GM18508 (cell line): ENCODE data around the gene POU2F3.
"Not testable (repeated sequence)": the region's sequence is repeated elsewhere in the genome, so short reads cannot be mapped to it uniquely, and the experiment has no call there.

ENCODE experiments used
- ATAC-seq: cut with Tn5 transposase; IDR thresholded peaks from one replicate; pipeline ENCODE4 v1.9.1; 2021; ENCODE audit warnings: moderate number of reproducible peaks; ENCODE audit not compliant: insufficient read depth, unreplicated experiment

POU2F3 gene

DNA sequence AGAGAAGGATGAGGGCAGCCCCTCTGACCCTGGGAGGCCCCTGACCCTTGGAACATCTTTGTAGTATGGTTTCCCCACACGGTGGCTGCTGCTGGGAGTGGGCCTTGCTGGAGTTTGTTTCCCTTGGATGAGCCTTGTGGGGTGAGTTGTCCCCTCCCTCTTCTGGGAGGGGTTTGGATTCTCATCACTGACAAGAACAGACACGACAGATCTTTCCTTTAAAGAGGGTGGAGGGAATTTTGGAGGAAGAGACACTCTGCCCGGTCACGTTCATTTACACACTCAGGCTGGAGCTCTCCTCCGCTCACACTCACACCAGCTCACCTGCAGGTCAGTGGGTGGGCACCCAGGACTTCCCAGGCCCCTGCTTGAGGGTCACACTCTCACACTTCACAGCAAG lies 31.7 kb downstream of the POU2F3 start:
- ATAC-seq, result no peak

GRCh38 chr11:120272303-120272702 lies 32.4 kb downstream of the POU2F3 start:
- ATAC-seq, result no peak

DNA sequence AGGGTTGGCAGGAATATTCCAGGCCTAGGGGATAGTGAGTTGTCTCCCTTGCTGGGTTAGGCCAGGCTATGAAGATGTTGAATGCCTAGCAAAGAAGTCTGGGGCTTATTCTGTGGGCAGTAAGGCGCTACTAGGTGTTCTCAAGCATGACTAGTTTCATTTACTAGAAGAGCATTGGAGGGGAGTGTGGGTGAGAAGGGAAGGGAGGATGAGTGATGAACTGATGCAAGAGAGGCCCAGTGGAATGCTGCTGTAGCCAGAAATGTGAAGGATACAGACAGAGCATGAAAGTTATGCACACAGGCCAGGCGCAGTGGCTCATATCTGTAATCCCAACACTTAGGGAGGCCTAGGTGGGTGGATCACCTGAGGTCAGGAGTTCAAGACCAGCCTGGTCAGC lies 33.5 kb downstream of the POU2F3 start:
- no peak for ATAC-seq

DNA sequence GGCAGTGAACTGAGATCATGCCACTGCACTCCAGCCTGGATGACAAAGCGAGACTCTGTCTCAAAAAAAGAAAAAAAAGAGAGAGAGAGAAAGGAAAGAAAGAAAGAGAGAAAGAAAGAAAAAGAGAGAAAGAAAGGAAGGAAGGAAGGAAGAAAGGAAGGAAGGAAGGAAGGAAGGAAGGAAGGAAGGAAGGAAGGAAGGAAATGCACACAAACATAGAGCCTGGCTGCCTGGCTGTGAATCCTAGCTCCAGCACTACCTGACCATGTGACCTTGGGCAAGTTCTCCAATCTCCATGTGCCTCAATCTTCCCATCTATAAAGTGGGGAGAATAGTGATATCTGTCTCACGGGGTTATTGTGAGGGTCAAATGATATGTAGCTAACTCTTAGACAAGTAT lies 34.0 kb downstream of the POU2F3 start:
- not testable (repeated sequence) for ATAC-seq

DNA sequence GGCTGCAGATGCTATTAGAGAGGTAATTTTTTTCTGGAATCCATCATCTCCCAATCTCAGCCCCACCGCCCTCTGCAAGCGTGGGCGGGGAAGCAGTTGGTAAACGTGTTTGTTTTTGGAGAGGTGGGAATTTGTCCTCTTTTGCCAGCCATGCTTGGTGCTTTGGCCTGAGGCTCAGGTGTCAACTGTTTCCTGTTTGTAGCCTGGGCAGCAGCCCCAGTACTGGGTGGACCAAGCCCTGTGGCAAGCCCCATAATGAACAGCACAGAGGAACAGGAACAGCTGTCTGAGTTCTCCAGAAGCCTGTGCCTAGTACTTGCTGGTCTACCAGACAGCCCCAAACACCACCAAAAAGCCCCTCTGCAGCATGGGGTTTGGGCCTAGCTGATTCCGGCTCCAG lies 39.6 kb downstream of the POU2F3 start:
- ATAC-seq, result no peak

- no peak for ATAC-seq
These were observed 40.7 kb downstream of the POU2F3 start for GRCh38 chr11:120280600-120281051.

- no peak for ATAC-seq
These were observed 41.3 kb downstream of the POU2F3 start for GRCh38 chr11:120281143-120281795.

GRCh38 chr11:120283124-120283523 lies 43.2 kb downstream of the POU2F3 start:
- no peak for ATAC-seq

- no peak for ATAC-seq
These were observed 44.3 kb downstream of the POU2F3 start for GRCh38 chr11:120284272-120284671.

DNA sequence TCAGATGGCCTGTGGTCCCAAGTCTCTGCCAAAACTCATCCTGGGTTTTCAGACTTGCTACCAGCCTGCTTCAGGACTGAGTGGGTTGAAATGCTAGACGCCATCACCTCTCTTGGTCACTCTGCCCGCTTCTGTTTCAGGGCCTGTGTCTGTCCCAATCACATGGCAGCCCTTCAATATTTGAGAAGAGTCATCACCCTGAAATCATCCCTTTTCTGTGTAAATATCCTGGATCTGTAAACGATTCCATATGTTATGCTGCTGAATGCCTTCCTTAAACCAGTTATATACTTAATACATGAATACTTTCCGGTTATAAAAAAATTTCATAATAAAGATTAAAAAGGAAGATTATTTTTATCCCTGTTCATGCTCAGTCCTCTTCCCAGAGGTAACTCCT lies 45.3 kb downstream of the POU2F3 start:
- ATAC-seq, result no peak

- ATAC-seq, result no peak
These were observed 48.1 kb downstream of the POU2F3 start for GRCh38 chr11:120288021-120288420.

- no peak for ATAC-seq
These were observed 49.5 kb downstream of the POU2F3 start for GRCh38 chr11:120289426-120289825.

GRCh38 chr11:120290956-120291355 lies 51.0 kb downstream of the POU2F3 start:
- ATAC-seq, result no peak

GRCh38 chr11:120293038-120293800 lies 53.3 kb downstream of the POU2F3 start:
- no peak for ATAC-seq

DNA sequence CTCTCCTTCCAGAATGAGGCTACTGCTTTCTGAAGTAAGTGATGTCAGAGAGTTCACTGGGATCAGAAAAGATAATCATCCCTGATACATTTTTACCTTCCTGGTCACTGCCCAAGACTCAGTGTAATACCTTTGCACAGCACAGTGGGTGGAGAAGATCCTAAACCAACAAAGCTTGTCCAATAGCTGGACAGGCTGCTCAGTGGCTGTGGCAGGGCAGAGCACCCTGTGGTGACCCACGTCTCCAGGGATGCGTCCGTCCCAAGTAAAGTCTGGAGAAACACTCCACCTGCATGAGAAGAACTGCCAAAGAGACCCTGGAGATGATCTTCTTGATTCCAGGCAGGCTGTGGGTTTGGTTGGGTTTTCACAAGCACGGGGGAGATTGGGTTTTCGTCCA lies 54.2 kb downstream of the POU2F3 start:
- no peak for ATAC-seq

DNA sequence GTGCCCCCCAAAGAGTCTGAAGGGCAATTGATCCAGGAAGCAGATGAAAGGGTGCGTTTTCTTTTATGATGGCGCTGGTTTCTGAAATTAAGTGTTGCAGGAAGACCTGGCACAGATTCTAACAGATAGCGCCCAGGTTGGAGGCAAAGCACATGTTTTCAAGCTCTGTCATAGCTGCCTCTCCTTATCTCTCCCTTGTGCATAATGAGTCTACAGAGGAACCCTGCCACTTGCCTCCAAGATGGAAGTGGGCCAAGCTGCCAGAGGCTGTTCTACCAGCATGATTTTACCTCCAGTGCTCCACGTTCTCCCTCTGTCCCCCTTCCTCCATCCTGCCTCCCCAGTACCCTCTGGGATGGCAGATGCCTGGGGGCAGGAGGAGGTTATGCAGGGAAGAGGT lies 55.2 kb downstream of the POU2F3 start:
- ATAC-seq, result no peak

DNA sequence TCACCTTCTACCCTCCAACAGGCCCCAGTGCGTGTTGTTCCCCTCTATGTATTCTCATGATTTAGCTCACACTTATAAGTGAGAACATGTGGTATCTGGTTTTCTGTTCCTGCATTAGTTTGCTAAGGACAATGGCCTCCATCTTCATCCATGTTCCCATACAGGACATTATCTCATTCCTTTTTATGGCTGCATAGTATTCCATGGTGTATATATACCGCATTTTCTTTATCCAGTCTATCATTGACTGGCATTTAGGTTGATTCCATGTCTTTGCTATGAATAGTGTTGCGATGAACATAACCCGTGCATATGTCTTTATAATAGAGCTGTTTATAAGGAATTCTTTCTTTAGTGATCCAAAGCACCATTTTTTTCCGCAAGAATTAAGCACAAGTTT lies 56.6 kb downstream of the POU2F3 start:
- ATAC-seq, result no peak

GRCh38 chr11:120298461-120298860 lies 58.5 kb downstream of the POU2F3 start:
- no peak for ATAC-seq

DNA sequence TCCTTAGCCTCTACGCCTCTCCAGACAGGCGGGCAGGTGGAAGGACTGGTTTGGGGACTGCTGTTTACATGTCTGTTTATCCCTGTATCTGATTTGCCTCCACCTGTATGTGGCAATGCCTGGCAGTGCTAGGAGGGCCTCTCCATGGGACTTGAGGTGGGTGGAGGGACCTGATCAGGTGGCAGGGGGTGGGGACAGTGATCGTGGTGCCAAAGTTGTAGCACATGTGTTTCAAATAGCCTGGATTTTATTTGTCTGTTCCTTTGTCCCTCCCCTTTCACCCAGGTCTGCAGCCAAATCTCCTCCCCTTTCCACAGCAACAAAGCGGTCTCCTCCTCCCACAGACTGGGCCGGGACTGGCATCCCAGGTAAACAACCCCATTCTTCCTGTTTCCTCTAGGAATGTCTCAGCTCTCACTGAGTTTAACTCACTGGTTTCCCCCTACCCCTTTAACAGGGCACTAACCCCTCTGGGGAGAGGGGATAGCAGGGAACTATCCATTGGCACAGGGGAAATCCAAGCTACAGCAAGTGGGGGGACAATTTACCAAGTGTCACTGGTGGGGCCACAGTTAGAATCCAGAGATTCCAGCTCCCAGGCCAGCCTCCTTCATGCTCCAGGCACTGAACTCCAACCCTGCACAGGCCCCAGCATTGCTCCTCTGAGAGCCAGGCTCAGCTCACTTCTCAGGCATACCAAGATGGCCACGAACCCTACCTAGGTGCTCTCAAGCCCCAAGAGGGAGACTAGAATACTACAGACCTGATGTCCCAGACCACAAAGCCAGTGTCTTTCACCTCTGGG lies 62.3 kb downstream of the POU2F3 start:
- ATAC-seq, result no peak

GRCh38 chr11:120303004-120303637 lies 63.2 kb downstream of the POU2F3 start:
- no peak for ATAC-seq

GRCh38 chr11:120304526-120304925 lies 64.6 kb downstream of the POU2F3 start:
- no peak for ATAC-seq
